CD4-positive, alpha-beta T cell (primary cell): ENCODE results near the gene B3GALT5. TPM values are rescaled to one million over a fixed set of nuclear protein-coding genes. Genes with fewer than 3 reads are reported as not detected.

Source experiments
- ATAC-seq: fragments of 200-7000 bp; cut with Tn5 transposase; one replicate; pipeline ENCODE4 v1.10.0; 2022; ENCODE audit warnings: mild to moderate bottlenecking; ENCODE audit not compliant: poor library complexity
- CTCF ChIA-PET: fragments of 350-600 bp; sonication (Branson Sonifier 250); formaldehyde crosslinking; loops from one replicate; lab custom pipeline; 2021; ENCODE audit warnings: antibody characterized with exemption, inconsistent platforms; lab: Charles Lee
- POLR2A ChIA-PET: fragments of 350-600 bp; sonication (Branson Sonifier 250); formaldehyde crosslinking; loops from one replicate; lab custom pipeline; 2021; ENCODE audit warnings: antibody characterized with exemption, inconsistent platforms; lab: Charles Lee
- DNase-seq, 14 experiments: peaks; one replicate each; pipeline ENCODE4 v3.0.0-alpha.2; 2013 to 2020; ENCODE audit warnings: mixed read lengths in 2 of 14
- H3K27ac ChIP-seq, 2 donors: one replicate each; pipeline versions ENCODE4 v1.5.1 to v1.7.0; 2013; ENCODE audit warnings: low read length in 2 of 2, low read depth in 1 of 2, mild to moderate bottlenecking in 1 of 2
- H3K27me3 ChIP-seq, 2 experiments: 1 replicate in 1 of 2; 2 replicates in 1 of 2; pipeline versions ENCODE4 v1.6.1 to v1.7.0; 2013; ENCODE audit warnings: low read length in 2 of 2, control low read depth in 1 of 2, mild to moderate bottlenecking in 1 of 2, moderate library complexity in 1 of 2; ENCODE audit not compliant: insufficient read depth in 2 of 2, control insufficient read depth in 1 of 2
- H3K36me3 ChIP-seq: one replicate; pipeline ENCODE4 v1.6.1; 2013; ENCODE audit warnings: low read length, control low read depth; ENCODE audit not compliant: insufficient read depth
- H3K4me1 ChIP-seq: one replicate; pipeline ENCODE4 v1.6.1; 2013; ENCODE audit warnings: low read length, control low read depth; ENCODE audit not compliant: insufficient read depth
- H3K4me3 ChIP-seq: one replicate; pipeline ENCODE4 v1.5.1; 2013; ENCODE audit warnings: mild to moderate bottlenecking, low read length, moderate library complexity
- H3K9me3 ChIP-seq, 2 experiments: 1 replicate in 1 of 2; 2 replicates in 1 of 2; pipeline versions ENCODE4 v1.6.1 to v1.7.0; 2013; ENCODE audit warnings: low read length in 2 of 2, mild to moderate bottlenecking in 2 of 2, control low read depth in 1 of 2, moderate library complexity in 1 of 2; ENCODE audit not compliant: control insufficient read depth in 1 of 2, insufficient read depth in 1 of 2
- H3K27ac Mint-ChIP-seq: one replicate; pipeline ENCODE4 v1.8.0; 2020; ENCODE audit warnings: mixed read lengths
- H3K27me3 Mint-ChIP-seq: one replicate; pipeline ENCODE4 v1.8.0; 2021; ENCODE audit warnings: mixed read lengths
- H3K36me3 Mint-ChIP-seq: one replicate; pipeline ENCODE4 v1.8.0; 2021; ENCODE audit warnings: low read depth, mixed read lengths
- H3K4me1 Mint-ChIP-seq: one replicate; pipeline ENCODE4 v1.8.0; 2021; ENCODE audit warnings: low read depth, mixed read lengths
- H3K4me3 Mint-ChIP-seq: one replicate; pipeline ENCODE4 v1.8.0; 2020; ENCODE audit warnings: mild to moderate bottlenecking, mixed read lengths
- H3K9me3 Mint-ChIP-seq: one replicate; pipeline ENCODE4 v1.8.0; 2020; ENCODE audit warnings: mixed read lengths
- intact Hi-C, 2 experiments: fragments of 100-400 bp; cut with DNase I in 1 of 2; cut with micrococcal nuclease in 1 of 2; formaldehyde crosslinking; loops; one replicate each; pipeline versions ENCODE4 v1.15.1 to v1.9.0; 2023 to 2025; cut with DNase I, micrococcal nuclease
- total RNA-seq, 174 experiments: library from RNA in 2 of 174; stranded (reverse) in 2 of 174; gene quantifications; one replicate each; pipeline ENCODE4 v1.2.3 and lab custom pipeline; 2021 to 2026
- TF ChIP-seq, protein P1 (sequence below): fragments of 200-600 bp; IDR thresholded peaks from one replicate; pipeline ENCODE4 v1.8.0; 2022; ENCODE audit warnings: antibody characterized with exemption, mild to moderate bottlenecking

Gene B3GALT5
- total RNA-seq, 2 experiments from 2014 or later = not detected

DNA sequence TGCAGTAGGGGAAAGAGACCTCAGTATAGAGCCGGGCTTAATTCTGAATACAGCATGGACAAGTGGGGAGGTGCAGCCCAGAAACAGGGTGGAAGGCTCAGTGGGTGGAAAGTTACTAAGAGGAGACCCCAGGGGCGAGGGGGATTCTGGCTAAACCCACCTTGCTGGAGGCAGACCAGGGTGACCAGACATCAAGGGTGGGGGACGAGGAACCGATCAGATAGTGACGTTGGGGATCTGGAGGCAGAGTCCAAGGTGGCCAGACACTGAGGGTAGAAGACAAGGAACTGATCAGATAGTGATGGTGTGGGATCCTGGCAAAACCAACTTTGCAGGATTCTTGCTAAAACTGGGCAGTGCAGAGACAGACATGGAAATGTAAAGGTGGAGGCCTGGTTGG lies 36.8 kb downstream of the B3GALT5 start:
- intact Hi-C loops = no loop called here
- no peak for ATAC-seq

DNA sequence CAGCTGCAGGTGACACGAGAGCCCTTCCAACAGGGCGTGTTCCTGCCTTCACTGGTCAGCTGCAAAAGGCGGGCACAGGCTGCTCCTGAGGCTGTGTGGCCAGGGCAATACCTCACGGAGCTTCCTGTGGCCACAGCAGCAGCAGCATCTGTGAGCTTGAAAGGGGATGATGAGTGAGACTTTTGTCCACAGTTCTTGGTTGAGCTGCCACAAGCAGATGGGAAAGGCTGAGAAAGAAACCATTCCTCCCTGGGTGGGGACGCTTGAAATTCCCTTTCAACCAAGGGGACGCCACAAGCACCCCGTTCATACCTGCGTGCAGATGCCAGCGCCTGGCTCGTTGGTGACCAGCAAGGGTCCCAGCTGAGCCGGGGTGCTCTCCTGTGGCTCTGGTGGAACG lies 37.6 kb downstream of the B3GALT5 start:
- Mint-ChIP-seq H3K4me1 (no peaks in the 10 kb centered on the region), H3K27me3 (peaks cover 5% of the 10 kb centered on the region), H3K4me3 (no peak overlapping the region), H3K36me3 (no peaks in the 10 kb centered on the region), H3K27ac (no peak overlapping the region), H3K9me3 (peaks cover 3% of the 10 kb centered on the region)
- TF ChIP-seq, protein P1, sequence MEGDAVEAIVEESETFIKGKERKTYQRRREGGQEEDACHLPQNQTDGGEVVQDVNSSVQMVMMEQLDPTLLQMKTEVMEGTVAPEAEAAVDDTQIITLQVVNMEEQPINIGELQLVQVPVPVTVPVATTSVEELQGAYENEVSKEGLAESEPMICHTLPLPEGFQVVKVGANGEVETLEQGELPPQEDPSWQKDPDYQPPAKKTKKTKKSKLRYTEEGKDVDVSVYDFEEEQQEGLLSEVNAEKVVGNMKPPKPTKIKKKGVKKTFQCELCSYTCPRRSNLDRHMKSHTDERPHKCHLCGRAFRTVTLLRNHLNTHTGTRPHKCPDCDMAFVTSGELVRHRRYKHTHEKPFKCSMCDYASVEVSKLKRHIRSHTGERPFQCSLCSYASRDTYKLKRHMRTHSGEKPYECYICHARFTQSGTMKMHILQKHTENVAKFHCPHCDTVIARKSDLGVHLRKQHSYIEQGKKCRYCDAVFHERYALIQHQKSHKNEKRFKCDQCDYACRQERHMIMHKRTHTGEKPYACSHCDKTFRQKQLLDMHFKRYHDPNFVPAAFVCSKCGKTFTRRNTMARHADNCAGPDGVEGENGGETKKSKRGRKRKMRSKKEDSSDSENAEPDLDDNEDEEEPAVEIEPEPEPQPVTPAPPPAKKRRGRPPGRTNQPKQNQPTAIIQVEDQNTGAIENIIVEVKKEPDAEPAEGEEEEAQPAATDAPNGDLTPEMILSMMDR = no peak
- H3K36me3 ChIP-seq = no peaks in the 10 kb centered on the region
- H3K9me3 ChIP-seq = peaks cover 8 to 34% of the 10 kb centered on the region in 2 experiments
- ChIA-PET CTCF (no interaction called here), POLR2A (no interaction called here)
- peaks cover 0 to 3% of the 10 kb centered on the region in 2 experiments for H3K27me3 ChIP-seq
- no peaks in the 10 kb centered on the region for H3K4me1 ChIP-seq
- intact Hi-C loops = no loop called here
- ATAC-seq (no peak), DNase-seq (no peak)
- H3K4me3 ChIP-seq = no peak overlapping the region
- H3K27ac ChIP-seq = no peak overlapping the region

More for the DNA sequence above, 36.8 kb downstream of the B3GALT5 start:
- no peak overlapping the region for H3K4me3 ChIP-seq
- Mint-ChIP-seq H3K4me1 (no peaks in the 10 kb centered on the region), H3K27ac (no peak overlapping the region), H3K27me3 (peaks cover 5% of the 10 kb centered on the region), H3K36me3 (no peaks in the 10 kb centered on the region), H3K4me3 (no peak overlapping the region), H3K9me3 (peaks cover 3% of the 10 kb centered on the region)
- no peak overlapping the region for H3K27ac ChIP-seq
- TF ChIP-seq, protein P1 = no peak
- H3K4me1 ChIP-seq = no peaks in the 10 kb centered on the region
- peaks cover 0 to 3% of the 10 kb centered on the region in 2 experiments for H3K27me3 ChIP-seq
- ChIA-PET CTCF (no interaction called here), POLR2A (no interaction called here)
- peaks cover 8 to 29% of the 10 kb centered on the region in 2 experiments for H3K9me3 ChIP-seq
- no peak for DNase-seq
- no peaks in the 10 kb centered on the region for H3K36me3 ChIP-seq

DNA sequence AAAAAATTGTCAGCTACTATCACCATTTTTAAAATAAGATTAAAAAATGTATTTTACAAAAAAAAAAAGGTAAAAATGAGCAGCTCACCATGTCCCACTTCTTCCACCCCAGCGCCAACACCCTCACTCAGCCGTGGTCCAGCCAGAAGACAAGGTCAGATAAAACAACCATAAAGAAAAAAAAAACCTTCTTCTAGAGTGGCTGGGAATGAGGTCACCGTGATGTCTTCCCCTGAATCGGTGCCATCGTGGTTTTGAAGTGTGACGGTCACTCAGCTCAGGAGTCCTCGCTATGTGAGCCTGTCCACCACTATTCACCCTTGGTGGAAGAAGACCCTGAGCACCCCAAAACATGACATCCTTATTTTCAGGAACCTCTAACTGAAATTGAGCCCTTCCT lies 38.1 kb downstream of the B3GALT5 start:
- Mint-ChIP-seq H3K4me3 (no peak overlapping the region), H3K27ac (no peak overlapping the region), H3K9me3 (peaks cover 3% of the 10 kb centered on the region), H3K27me3 (peaks cover 5% of the 10 kb centered on the region), H3K4me1 (no peaks in the 10 kb centered on the region), H3K36me3 (no peaks in the 10 kb centered on the region)
- DNase-seq (no peak), ATAC-seq (no peak)
- CTCF ChIA-PET = no interaction called here
- Histone ChIP-seq H3K4me1 (no peaks in the 10 kb centered on the region), H3K27ac (no peak overlapping the region), H3K36me3 (no peaks in the 10 kb centered on the region), H3K9me3 (peaks cover 8 to 37% of the 10 kb centered on the region in 2 experiments), H3K27me3 (peaks cover 0 to 3% of the 10 kb centered on the region in 2 experiments), H3K4me3 (no peak overlapping the region)
- POLR2A ChIA-PET = no interaction called here
- TF ChIP-seq, protein P1 = no peak
- intact Hi-C loops = no loop called here
